ENCODE measurements around the gene ARHGAP21.
A peak's percentile ranks its signal among the peaks of the same experiment; 100 is the strongest.
"Not testable (repeated sequence)": the region's sequence is repeated elsewhere in the genome, so short reads cannot be mapped to it uniquely, and the experiment has no call there.

Gene ARHGAP21

DNA sequence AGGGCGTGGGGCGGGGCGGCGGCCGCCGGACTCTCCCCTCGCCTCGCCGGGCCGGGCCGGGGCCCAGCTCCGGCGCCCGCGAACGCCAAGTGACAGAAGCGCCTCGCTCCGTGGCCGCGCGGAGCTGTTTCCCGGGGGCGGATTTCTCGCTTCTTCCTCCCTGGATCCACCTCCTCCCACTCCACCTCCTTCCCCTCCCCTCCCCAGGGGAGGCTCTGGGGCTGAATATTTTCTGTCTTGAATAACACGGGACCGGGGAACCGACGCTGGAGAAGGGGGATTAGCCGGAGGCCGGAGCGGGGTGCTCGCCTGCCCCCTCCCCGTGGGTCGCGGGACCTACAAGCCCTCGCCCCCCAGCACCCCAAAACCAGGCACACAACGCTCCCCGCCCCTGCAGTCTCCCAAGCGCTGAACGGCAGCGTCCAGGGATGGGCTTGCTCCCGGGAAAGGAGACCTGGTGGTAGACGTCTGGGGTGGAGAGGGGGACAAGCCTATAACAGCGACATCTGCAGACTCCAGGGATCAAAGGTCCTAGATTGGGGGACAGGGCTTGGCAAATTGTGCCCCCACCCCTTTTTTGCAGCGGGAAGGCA lies at the start of gene ARHGAP21:
ARHGAP21 (minus strand) TSS at position 100 of the 593 bp plus-strand sequence. CDS start 1,988 bp downstream, outside the sequence.
- peak within 1 kb of the TSS; percentile 84 for H3K4me3 ChIP-seq (ENCODE audit: low read length)
- DNase-seq (ENCODE audit: low read depth): peak; percentile 84
- TF ChIP-seq, protein P1, sequence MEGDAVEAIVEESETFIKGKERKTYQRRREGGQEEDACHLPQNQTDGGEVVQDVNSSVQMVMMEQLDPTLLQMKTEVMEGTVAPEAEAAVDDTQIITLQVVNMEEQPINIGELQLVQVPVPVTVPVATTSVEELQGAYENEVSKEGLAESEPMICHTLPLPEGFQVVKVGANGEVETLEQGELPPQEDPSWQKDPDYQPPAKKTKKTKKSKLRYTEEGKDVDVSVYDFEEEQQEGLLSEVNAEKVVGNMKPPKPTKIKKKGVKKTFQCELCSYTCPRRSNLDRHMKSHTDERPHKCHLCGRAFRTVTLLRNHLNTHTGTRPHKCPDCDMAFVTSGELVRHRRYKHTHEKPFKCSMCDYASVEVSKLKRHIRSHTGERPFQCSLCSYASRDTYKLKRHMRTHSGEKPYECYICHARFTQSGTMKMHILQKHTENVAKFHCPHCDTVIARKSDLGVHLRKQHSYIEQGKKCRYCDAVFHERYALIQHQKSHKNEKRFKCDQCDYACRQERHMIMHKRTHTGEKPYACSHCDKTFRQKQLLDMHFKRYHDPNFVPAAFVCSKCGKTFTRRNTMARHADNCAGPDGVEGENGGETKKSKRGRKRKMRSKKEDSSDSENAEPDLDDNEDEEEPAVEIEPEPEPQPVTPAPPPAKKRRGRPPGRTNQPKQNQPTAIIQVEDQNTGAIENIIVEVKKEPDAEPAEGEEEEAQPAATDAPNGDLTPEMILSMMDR (IDR thresholded peaks at IDR 0.05; ENCODE audit: insufficient read depth, low read depth, low read length, missing control alignments): no peak

DNA sequence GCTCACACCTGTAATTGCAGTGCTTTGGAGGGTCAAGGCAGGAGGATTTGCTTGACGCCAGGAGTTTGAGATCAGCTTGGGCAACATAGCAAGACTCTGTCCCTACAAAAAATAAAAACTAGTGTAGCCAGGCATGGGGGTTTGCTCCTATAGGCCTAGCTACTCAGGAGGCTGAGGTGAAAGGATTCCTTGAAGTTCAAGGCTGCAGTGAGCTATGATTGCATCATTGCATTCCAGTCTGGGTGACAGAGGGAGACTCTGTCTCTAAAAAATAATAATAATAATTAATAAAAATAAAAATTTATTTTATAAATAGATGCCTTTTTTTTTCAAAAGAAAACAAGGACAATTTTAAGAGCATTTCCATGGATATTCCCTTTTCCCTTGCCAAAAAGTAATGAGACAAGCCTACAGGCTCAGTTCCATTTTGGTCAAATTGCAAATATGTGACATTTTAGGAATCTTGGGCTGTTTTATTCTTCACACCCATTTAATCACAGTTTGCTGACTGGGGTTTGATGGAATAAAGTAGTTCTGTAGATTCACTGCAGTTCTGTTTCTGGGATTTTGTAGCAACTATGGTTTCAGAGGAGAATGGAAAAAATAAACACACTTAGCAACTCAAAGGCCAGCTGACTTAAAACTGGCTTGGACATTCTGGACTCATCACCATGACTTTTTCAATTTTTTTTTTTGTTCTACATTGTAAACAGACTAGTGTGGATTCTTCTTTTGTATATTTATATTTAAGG lies 48.4 kb upstream of the ARHGAP21 start:
- DNase-seq (ENCODE audit: low read depth): no peak
- TF ChIP-seq, protein P1 (IDR thresholded peaks at IDR 0.05; ENCODE audit: insufficient read depth, low read depth, low read length, missing control alignments): no peak
- no peak overlapping the region for H3K4me3 ChIP-seq (ENCODE audit: low read length)

DNA sequence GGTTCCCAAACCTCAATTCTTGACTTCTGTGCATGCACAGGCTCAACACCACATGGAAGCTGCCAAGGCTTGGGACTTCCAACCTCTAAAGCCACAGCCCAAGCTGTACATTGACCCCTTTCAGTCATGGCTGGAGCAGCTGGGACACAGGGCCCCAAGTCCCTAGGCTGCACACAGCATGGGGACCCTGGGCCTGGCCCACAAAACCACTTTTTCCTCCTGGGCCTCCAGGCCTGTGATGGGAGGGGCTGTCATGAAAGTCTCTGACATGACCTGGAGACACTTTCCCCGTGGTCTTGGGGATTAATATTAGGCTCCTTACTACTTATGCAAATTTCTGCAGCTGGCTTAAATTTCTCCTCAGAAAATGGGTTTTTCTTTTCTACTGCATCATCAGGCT lies 41.3 kb upstream of the ARHGAP21 start:
- H3K4me3 ChIP-seq (ENCODE audit: low read length); DNase-seq (ENCODE audit: low read depth): not testable (repeated sequence)

DNA sequence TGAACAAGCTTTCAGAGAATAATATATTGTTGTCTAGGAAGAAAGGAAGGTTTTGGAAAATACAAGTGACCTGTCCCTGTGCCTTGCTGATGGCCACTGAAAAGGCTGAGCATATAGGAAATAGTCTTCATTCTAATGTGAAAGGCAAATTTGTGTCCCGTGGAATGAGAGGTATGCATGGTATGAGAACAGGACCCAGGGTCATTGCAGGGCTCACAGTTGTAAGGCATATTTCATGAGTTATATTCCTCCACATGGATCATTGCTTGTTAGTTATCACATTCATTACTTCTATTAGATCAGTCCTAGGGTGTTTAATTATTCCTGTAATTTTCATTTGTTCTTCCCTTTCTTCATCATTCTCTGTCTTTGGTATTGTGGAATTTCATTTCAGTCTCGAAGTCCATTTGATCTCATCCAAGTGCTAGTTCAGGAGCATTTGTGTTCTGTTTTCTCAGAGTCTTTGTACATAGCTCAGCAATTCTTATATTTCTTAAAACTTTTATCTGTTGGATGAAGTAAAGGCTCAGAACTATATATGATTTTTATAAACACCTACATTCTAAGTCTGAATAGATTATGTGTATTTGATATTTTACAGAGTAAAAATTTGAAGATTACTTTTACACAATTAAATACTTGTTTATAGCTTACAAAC lies 39.4 kb upstream of the ARHGAP21 start:
- DNase-seq (ENCODE audit: low read depth): no peak
- H3K4me3 ChIP-seq (ENCODE audit: low read length): no peak overlapping the region
- TF ChIP-seq, protein P1 (IDR thresholded peaks at IDR 0.05; ENCODE audit: insufficient read depth, low read depth, low read length, missing control alignments): no peak

DNA sequence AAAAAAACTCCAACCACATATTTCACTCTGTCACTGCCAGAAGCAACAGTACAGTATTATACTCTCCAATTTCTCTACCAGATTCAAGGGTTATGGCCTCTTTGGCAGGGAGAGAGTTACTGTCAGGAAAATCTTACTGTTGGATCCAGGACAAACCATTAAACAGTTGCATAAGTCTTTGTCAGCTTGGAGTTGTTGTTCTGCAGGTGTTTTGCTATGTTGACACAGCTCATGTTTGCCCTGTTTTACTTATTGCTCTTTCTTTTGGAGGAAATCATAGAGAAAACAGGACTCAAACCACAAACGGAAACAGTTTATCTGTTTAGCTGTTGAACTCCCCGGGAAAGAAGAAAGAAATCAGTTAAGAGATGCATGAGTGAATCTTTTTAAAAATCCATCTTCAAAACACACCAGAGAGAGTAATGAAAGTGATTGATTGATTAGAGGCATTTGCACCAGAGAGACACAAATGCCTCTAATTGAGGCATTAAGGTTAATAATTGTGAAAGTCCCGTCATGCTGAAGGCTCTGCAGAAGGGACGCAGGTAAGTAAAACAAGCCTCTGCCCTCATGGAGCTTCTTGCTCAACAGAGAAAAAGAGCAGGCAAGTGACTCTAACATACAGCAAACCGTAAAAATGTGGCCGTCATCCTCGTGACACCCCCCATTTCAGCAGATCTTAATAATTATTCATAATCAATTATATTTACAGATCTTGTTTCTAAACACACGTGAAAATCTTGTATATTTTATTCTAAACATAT lies 38.7 kb upstream of the ARHGAP21 start:
- DNase-seq (ENCODE audit: low read depth): no peak
- no peak overlapping the region for H3K4me3 ChIP-seq (ENCODE audit: low read length)
- TF ChIP-seq, protein P1 (IDR thresholded peaks at IDR 0.05; ENCODE audit: insufficient read depth, low read depth, low read length, missing control alignments): no peak

DNA sequence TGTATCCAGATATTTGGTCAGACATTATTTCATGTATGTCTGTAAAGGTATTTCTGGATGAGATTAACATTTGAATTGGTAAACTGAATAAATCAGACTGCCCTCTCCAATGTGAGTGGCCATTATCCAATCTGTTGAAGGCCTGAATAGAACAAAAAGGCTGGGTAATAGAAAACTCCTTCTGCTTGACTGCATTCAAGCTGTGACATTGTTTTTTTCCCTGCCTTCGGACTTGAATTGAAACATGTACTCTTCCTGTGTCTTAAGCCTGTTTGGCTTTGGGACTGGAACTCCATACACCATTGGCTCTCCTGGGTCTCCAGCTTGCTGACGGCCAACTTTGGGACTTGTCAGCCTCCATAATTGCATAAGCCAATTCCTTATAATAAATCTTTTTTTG lies 36.0 kb upstream of the ARHGAP21 start:
- TF ChIP-seq, protein P1 (IDR thresholded peaks at IDR 0.05; ENCODE audit: insufficient read depth, low read depth, low read length, missing control alignments): no peak
- no peak for DNase-seq (ENCODE audit: low read depth)
- no peak overlapping the region for H3K4me3 ChIP-seq (ENCODE audit: low read length)

DNA sequence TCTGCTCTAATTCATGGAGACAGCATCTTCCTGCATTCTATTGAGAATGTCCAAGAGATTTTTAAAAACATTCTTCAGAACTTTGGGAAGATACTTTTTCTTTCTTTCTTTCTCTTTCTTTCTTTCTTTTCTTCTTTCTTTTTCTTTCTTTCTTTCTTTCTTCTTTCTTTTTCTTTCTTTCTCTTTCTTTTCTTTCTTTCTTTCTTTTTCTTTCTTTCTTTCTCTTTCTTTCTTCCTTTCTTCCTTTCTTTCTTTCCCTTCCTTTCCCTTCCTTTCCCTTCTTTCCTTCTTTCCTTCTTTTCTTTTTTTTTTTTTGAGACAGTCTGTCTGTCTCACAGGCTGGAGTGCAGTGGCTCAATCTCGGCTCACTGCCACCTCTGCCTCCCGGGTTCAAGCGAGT lies 34.6 kb upstream of the ARHGAP21 start:
- not testable (repeated sequence) for H3K4me3 ChIP-seq (ENCODE audit: low read length); DNase-seq (ENCODE audit: low read depth)
